Mucosa of rectum (tissue), 2 donors: ENCODE results near the gene FADD.

Experiments used
- H3K27ac ChIP-seq, 2 donors: one replicate each; pipeline ENCODE4 v1.7.0; 2013; ENCODE audit warnings: inconsistent platforms in 2 of 2, low read depth in 2 of 2, low read length in 2 of 2
- H3K27me3 ChIP-seq, 2 donors: one replicate each; pipeline ENCODE4 v1.7.0; 2013; ENCODE audit warnings: low read length in 2 of 2; ENCODE audit not compliant: control insufficient read depth in 2 of 2, insufficient read depth in 2 of 2
- H3K36me3 ChIP-seq, 2 donors: one replicate each; pipeline ENCODE4 v1.7.0; 2013; ENCODE audit warnings: low read length in 2 of 2; ENCODE audit not compliant: control insufficient read depth in 2 of 2, insufficient read depth in 2 of 2
- H3K4me1 ChIP-seq, 2 donors: one replicate each; pipeline ENCODE4 v1.7.0; 2013; ENCODE audit warnings: low read length in 2 of 2, mild to moderate bottlenecking in 1 of 2; ENCODE audit not compliant: control insufficient read depth in 2 of 2, insufficient read depth in 2 of 2
- H3K4me3 ChIP-seq, 2 donors: one replicate each; pipeline ENCODE4 v1.7.0; 2013; ENCODE audit warnings: low read length in 2 of 2
- H3K9ac ChIP-seq, 2 donors: one replicate each; pipeline ENCODE4 v1.7.0; 2013; ENCODE audit warnings: low read length in 2 of 2, low read depth in 1 of 2, mild to moderate bottlenecking in 1 of 2
- H3K9me3 ChIP-seq, 2 donors: one replicate each; pipeline ENCODE4 v1.7.0; 2013; ENCODE audit warnings: low read length in 2 of 2; ENCODE audit not compliant: control insufficient read depth in 2 of 2
- donor health status: healthy.
- donor health status: Normal muscosa, but diverticular disease.

The FADD gene

GRCh38 chr11:70182266-70182665, 20.8 kb upstream of the FADD start:
- H3K36me3 ChIP-seq: no peaks in the 10 kb centered on the region
- no peaks in the 10 kb centered on the region for H3K4me1 ChIP-seq
- H3K9ac ChIP-seq: no peak overlapping the region
- H3K4me3 ChIP-seq: no peak overlapping the region
- H3K27me3 ChIP-seq: no peaks in the 10 kb centered on the region
- H3K9me3 ChIP-seq: no peaks in the 10 kb centered on the region
- no peak overlapping the region for H3K27ac ChIP-seq

DNA sequence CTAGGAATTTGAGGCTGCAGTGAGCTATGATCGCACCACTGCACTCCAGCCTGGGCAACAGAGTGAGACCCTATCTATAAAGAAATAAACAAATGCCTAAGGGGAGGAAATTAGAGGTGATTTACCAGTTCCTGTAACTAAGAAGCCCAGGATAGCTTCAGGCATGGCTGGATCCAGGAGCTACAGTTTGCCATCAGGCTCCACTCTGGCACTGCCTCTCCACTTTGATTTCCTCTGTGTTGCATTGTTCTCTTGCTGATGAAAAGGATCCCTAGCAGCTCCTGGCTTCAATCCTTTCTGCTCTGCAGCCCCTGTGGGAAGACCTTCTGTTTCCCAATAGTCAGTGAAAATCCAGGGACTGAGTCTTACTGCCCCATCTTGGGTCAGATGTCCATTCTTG, 20.1 kb upstream of the FADD start:
- H3K9ac ChIP-seq: no peak overlapping the region
- H3K36me3 ChIP-seq: no peaks in the 10 kb centered on the region
- H3K4me1 ChIP-seq: no peaks in the 10 kb centered on the region
- no peak overlapping the region for H3K4me3 ChIP-seq
- H3K27me3 ChIP-seq: no peaks in the 10 kb centered on the region
- H3K27ac ChIP-seq: no peak overlapping the region
- no peaks in the 10 kb centered on the region for H3K9me3 ChIP-seq

DNA sequence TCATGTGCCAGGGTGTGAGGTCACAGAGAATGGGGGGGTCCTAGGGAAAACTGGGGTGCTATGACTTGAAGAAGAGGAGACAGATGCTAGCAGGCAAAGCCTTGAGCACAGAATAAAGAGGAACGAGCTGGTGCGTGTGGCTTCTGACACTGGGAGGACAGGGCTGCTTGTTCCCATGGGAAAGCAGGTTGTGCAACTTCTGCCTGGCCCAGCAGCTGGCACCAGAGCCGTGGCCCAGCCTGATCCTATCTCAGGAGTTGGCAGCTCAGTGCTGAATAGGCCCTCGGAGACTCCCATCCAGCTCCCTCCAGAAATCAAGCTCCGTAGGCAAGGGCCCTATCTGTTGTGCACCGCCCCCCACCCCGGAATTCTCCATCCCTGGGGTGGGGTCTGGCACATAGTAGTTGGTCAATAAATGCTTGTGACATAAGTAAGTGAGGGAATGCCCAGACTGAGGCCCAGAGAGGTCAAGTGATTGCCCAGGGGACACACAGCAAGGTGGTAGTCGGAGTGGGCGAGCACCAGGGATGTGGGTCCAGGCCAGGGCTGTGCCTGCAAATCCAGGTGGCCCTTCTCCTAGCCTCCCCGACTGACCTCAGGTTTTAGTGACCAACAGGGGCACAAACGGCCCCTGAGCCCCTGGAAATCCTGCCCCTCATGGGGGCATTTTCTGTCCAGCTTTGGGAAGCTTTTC, 19.5 kb upstream of the FADD start:
- H3K4me3 ChIP-seq: no peak overlapping the region
- H3K4me1 ChIP-seq: no peaks in the 10 kb centered on the region
- H3K9ac ChIP-seq: no peak overlapping the region
- H3K27me3 ChIP-seq: no peaks in the 10 kb centered on the region
- H3K9me3 ChIP-seq: no peaks in the 10 kb centered on the region
- H3K36me3 ChIP-seq: no peaks in the 10 kb centered on the region
- H3K27ac ChIP-seq: no peak overlapping the region

GRCh38 chr11:70184396-70184795, 18.7 kb upstream of the FADD start:
- no peaks in the 10 kb centered on the region for H3K27me3 ChIP-seq
- H3K4me3 ChIP-seq: no peak overlapping the region
- H3K9ac ChIP-seq: no peak overlapping the region
- no peak overlapping the region for H3K27ac ChIP-seq
- H3K36me3 ChIP-seq: no peaks in the 10 kb centered on the region
- no peaks in the 10 kb centered on the region for H3K9me3 ChIP-seq
- no peaks in the 10 kb centered on the region for H3K4me1 ChIP-seq

DNA sequence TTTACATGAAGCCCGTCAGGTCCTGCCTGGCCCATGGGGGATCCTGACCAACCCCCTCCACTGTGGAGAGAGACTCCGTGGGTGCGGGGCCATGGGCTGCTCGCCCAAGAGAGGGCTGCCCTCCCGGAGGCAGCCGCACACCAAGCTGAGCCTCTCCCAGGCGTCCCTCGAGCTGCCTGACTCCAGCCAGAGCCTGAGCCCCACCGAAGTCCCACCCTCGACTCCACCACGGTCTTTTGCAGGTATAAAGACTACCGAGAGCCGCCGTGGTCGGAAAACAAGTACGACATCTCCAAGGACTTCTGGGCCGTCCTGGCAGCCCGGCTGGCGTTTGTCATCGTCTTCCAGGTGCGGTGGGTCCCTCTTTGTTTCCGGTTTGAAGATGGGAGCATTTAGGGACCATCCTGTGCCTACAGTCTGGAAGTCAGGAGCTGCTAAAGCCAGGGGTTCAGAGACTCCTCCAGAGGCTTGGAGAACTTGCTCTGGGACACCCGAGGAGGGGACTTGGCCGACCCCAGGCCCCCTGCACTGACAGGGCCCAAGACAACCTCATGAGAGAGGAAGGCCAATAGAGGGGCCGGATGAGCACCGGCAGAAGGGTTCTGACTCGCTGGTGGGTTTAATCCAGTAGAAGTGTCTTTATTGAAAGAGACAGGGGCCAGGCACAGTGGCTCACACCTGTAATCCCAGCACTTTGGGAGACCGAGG, 17.6 kb upstream of the FADD start:
- no peaks in the 10 kb centered on the region for H3K9me3 ChIP-seq
- no peak overlapping the region for H3K9ac ChIP-seq
- H3K36me3 ChIP-seq: no peaks in the 10 kb centered on the region
- no peaks in the 10 kb centered on the region for H3K27me3 ChIP-seq
- no peak overlapping the region for H3K4me3 ChIP-seq
- no peak overlapping the region for H3K27ac ChIP-seq
- H3K4me1 ChIP-seq: no peaks in the 10 kb centered on the region

GRCh38 chr11:70186420-70186819, 16.7 kb upstream of the FADD start:
- no peak overlapping the region for H3K9ac ChIP-seq
- no peaks in the 10 kb centered on the region for H3K9me3 ChIP-seq
- H3K27me3 ChIP-seq: no peaks in the 10 kb centered on the region
- no peaks in the 10 kb centered on the region for H3K36me3 ChIP-seq
- no peak overlapping the region for H3K27ac ChIP-seq
- no peak overlapping the region for H3K4me3 ChIP-seq
- H3K4me1 ChIP-seq: no peaks in the 10 kb centered on the region

GRCh38 chr11:70186936-70187335, 16.2 kb upstream of the FADD start:
- no peak overlapping the region for H3K4me3 ChIP-seq
- no peaks in the 10 kb centered on the region for H3K9me3 ChIP-seq
- H3K9ac ChIP-seq: no peak overlapping the region
- H3K36me3 ChIP-seq: no peaks in the 10 kb centered on the region
- H3K27ac ChIP-seq: no peak overlapping the region
- H3K27me3 ChIP-seq: no peaks in the 10 kb centered on the region
- H3K4me1 ChIP-seq: no peaks in the 10 kb centered on the region

DNA sequence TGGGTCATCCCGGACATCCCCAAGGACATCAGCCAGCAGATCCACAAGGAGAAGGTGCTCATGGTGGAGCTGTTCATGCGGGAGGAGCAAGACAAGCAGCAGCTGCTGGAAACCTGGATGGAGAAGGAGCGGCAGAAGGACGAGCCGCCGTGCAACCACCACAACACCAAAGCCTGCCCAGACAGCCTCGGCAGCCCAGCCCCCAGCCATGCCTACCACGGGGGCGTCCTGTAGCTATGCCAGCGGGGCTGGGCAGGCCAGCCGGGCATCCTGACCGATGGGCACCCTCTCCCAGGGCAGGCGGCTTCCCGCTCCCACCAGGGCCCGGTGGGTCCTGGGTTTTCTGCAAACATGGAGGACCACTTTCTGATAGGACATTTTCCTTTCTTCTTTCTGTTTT, 15.3 kb upstream of the FADD start:
- Histone ChIP-seq H3K4me1 (no peaks in the 10 kb centered on the region), H3K27ac (no peak overlapping the region), H3K4me3 (no peak overlapping the region), H3K36me3 (no peaks in the 10 kb centered on the region), H3K9me3 (no peaks in the 10 kb centered on the region), H3K9ac (no peak overlapping the region), H3K27me3 (no peaks in the 10 kb centered on the region)

DNA sequence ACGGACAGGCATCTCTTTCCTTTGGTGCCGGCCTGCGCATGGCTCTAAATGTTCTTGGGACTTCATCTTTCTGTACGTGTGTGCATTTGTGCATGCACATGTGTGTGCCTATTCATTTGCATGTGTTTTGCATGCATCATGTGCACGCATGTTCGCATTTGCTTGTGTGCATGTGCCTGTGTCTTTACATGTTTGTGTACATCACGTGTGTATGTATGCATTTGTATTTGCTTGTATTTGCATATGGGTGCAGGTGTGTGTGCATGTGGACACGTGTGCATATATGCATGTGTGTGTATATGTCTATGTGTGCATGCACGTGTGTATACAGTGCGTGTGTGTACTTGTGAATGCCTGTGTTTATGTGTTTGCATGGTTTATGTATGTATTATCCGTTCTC, 13.5 kb upstream of the FADD start:
- H3K4me1 ChIP-seq: no peaks in the 10 kb centered on the region
- H3K36me3 ChIP-seq: no peaks in the 10 kb centered on the region
- H3K9me3 ChIP-seq: no peaks in the 10 kb centered on the region
- no peak overlapping the region for H3K9ac ChIP-seq
- H3K27ac ChIP-seq: no peak overlapping the region
- no peaks in the 10 kb centered on the region for H3K27me3 ChIP-seq
- no peak overlapping the region for H3K4me3 ChIP-seq

- no peaks in the 10 kb centered on the region for H3K9me3 ChIP-seq
- no peaks in the 10 kb centered on the region for H3K27me3 ChIP-seq
- H3K27ac ChIP-seq: no peak overlapping the region
- H3K4me1 ChIP-seq: no peaks in the 10 kb centered on the region
- no peaks in the 10 kb centered on the region for H3K36me3 ChIP-seq
- no peak overlapping the region for H3K9ac ChIP-seq
- H3K4me3 ChIP-seq: no peak overlapping the region
These were observed 11.5 kb upstream of the FADD start for GRCh38 chr11:70191495-70192140.
